GM12873 (cell line): ENCODE results near the gene GADD45B.

Experiments
- TF ChIP-seq, protein P1 (sequence below): IDR thresholded peaks from 2 replicates; pipeline ENCODE4 v1.5.1; 2012; ENCODE audit warnings: low read depth, mild to moderate bottlenecking, moderate library complexity, low read length, control low read depth; ENCODE audit not compliant: insufficient read depth; ENCODE audit errors: missing control alignments

GADD45B gene

DNA sequence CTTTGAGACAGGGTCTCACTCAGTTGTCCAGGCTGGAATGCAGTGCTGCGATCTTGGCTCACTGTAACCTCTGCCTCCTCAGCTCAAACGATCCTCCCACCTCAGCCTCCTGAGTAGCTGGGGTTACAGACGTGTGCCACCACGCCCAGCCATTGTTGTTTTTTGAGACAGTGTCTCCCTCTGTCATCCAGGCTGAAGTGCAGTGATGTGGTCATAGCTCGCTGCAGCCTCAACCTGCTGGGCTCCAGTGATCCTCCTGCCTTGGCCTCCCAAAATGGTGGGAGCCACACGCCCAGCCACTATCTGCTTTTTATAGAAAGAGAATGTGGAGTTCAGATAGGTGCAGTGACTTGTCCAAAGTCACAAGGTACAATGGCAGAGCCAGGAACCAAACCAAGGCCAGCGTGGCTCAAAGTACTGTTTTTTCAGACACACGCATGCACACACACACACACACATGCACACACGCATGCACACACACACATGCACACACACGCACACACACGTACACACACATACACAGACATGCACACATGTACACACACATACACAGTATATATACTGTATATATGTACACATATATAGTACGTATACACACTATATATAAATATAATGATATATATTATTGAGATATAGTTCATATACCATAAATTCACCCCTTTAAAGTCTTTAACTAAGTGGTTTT is 6.6 kb downstream of the GADD45B start:
- TF ChIP-seq, protein P1, sequence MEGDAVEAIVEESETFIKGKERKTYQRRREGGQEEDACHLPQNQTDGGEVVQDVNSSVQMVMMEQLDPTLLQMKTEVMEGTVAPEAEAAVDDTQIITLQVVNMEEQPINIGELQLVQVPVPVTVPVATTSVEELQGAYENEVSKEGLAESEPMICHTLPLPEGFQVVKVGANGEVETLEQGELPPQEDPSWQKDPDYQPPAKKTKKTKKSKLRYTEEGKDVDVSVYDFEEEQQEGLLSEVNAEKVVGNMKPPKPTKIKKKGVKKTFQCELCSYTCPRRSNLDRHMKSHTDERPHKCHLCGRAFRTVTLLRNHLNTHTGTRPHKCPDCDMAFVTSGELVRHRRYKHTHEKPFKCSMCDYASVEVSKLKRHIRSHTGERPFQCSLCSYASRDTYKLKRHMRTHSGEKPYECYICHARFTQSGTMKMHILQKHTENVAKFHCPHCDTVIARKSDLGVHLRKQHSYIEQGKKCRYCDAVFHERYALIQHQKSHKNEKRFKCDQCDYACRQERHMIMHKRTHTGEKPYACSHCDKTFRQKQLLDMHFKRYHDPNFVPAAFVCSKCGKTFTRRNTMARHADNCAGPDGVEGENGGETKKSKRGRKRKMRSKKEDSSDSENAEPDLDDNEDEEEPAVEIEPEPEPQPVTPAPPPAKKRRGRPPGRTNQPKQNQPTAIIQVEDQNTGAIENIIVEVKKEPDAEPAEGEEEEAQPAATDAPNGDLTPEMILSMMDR, result no peak

DNA sequence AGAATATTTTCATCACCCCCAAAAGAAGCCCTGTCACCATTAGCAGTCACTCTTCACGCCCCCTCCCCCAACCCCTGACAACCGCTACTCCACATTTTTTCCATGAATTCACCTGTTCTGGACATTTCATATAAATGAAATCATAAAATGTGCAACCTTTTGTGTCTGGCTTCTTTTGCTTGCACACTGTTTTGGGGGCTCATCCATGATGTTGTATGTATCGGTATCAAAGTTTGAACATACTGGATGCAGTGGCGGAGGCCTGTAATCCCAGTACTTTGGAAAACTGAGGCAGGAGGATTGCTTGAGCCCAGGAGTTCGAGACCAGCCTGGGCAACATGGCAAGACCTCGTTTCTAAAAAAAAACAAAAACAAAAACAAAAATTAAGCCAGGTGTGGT is 7.2 kb downstream of the GADD45B start:
- TF ChIP-seq, protein P1, result no peak

DNA sequence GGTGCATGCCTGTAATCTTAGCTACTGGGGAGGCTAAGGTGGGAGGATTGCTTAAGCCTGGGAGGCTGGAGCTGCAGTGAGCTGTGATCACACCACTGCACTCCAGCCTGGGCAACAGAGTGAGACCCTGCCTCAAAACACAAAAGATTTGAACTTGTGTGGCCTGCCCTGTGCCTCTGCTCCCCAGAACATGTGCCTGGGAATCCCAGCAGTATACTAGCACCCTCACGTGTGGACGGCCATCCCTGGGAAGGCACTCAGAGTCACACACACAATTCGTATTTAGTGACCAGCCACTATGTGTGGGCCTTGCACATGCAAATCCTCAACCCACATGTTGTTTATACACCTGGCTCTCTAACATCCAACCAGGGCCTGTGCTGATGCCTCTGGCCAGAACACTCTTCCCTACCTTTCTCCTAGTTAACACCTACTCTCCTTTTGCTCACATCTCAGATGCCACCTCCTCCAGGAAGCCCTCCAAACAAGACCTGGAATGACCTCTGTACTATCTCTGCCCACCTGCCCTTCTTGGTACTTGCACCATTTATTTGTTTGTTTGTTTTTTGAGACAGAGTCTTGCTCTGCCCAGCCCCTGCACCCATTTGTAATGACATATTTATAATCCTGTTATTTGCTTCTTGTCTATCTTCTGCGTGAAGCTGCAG is 7.7 kb downstream of the GADD45B start:
- TF ChIP-seq, protein P1, result no peak

DNA sequence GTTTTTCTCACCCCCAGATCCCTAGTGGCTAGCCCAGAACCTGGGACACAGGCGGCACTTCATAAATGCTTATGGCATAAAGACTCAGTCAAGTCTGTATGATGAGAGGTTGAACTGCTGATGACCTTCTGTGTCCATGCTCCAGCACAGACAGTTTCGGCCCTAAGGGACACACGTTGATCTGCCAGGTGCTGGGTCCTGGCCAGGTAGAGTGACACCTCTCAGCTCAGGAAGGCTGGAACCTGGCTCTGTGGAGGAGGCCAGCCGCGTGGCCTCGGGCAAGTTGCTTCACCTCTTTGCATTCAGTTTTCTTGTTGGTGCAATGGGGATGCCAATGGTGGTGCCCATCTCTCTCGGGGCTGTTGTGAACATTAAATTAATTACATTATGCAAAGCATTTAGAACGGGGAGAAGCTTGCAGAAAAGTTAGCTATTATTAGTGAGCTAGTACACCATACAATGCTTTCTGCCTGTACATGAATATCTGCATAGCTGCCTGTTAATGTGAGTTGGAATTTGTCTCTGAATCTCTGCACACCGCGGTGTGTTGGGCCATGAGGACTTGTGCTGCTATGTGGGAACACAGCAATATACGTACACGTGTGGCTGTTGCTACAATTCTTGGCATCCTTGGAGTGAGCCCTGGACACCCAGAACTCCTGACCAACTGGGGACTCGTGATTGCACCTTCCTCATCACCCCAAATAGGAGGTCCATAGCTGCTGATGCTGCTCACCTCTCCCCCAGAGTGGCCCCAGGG is 8.4 kb downstream of the GADD45B start:
- TF ChIP-seq, protein P1, result no peak

DNA sequence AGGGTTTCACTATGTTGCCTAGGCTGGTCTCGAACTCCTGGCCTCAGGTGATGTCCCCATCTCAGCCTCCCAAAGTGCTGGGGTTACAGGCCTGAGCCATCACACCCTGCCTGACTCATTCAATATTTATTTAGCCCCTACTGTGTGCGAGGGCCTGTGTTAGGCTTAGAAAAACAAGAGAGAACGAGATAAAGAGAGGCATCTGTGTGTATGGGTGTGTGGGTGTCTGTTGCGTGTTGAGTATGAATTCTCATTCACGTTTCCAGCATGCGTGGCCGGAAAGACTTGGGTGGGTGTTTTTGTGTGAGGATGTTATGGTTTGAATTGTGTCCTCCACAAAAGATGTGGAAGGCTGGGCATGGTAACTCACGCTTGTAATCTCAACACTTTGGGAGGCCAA is 9.5 kb downstream of the GADD45B start:
- TF ChIP-seq, protein P1, result no peak

DNA sequence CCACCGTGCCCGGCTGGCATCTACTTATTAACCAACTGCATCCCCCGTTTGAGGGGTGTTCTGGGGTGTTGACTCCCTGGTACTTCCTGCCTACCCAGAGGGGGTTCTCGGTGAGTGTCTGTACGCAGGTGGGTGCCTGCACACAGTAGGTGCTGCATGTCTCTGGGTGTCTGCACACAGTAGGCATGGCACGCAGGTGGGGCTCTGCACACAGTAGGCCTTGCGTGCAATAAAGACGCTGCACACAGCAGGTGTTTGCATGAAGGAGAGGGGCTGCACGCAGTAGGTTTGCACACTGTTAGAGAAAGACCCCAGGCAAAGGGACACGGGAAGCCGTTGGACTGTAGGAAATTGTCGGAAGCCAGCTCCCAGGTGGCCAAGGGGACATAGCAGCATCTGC is 11.2 kb downstream of the GADD45B start:
- TF ChIP-seq, protein P1, result no peak

DNA sequence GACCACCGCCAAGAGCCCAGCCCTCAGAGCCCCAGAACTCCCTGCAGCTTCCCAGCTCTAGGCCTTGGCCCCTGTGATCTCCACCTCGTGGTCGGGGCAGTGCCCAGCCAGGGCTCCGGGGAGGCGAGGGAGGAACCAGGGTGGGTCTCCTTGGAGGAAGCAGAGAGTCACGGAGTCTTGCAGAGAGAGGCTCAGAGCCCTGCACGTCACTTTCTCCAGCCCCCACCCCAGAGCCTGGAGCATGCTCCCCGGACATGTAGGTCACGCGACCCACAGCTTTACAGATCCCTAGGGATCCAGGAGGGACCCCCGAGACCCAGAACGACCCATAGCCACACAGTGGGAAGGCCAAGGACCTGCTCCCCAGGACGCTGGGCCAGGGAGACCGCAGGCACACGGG is 11.9 kb downstream of the GADD45B start:
- TF ChIP-seq, protein P1, result no peak
